Right lobe of liver (tissue), 6 donors: Measurements from ENCODE around the gene POLE4. TPM values are rescaled to one million over a fixed set of nuclear protein-coding genes. Genes with fewer than 3 reads are reported as not detected.

Experiments
- ATAC-seq, 4 donors: fragments of 200-7000 bp; cut with Tn5 transposase; one replicate each; pipeline ENCODE4 v1.9.1; 2020; ENCODE audit warnings: mild to moderate bottlenecking in 4 of 4, moderate library complexity in 4 of 4
- DNase-seq, 3 donors: peaks; one replicate each; pipeline ENCODE4 v3.0.0-alpha.2; 2020
- H3K27ac ChIP-seq, 3 donors: fragments of 200-600 bp; one replicate each; pipeline ENCODE4 v1.8.0; 2022
- H3K27me3 ChIP-seq, 2 donors: fragments of 200-600 bp; one replicate each; pipeline ENCODE4 v1.8.0; 2022
- H3K36me3 ChIP-seq, 4 donors: fragments of 200-600 bp; sonication (generic) in 1 of 4; one replicate each; pipeline versions ENCODE4 v1.5.1 to v1.8.0; 2017 to 2022; ENCODE audit warnings: control low read depth in 1 of 4
- H3K4me1 ChIP-seq, 4 donors: fragments of 200-600 bp; sonication (generic) in 1 of 4; one replicate each; pipeline versions ENCODE4 v1.5.1 to v1.8.0; 2017 to 2022; ENCODE audit warnings: control low read depth in 1 of 4
- H3K4me3 ChIP-seq, 3 donors: fragments of 200-600 bp; one replicate each; pipeline ENCODE4 v1.8.0; 2022
- H3K9me3 ChIP-seq, 4 donors: fragments of 200-600 bp; sonication (generic) in 1 of 4; one replicate each; pipeline versions ENCODE4 v1.5.1 to v1.8.0; 2017 to 2022; ENCODE audit warnings: control low read depth in 1 of 4
- CTCF ChIP-seq, 4 donors: fragments of 200-600 bp in 3 of 4; fragments of 450-650 bp in 1 of 4; IDR thresholded peaks; one replicate each; pipeline versions ENCODE4 v1.5.1 to v1.8.0; 2016 to 2022; ENCODE audit warnings: antibody characterized with exemption in 4 of 4, mild to moderate bottlenecking in 2 of 4
- POLR2A ChIP-seq: fragments of 450-650 bp; IDR thresholded peaks from one replicate; pipeline ENCODE4 v1.6.1; 2017; ENCODE audit warnings: antibody characterized with exemption, mild to moderate bottlenecking
- WGBS: methylation state at CpG from one replicate; pipeline ENCODE4 v1.1.6; 2018; ENCODE audit warnings: low coverage, low lambda C conversion rate; ENCODE audit not compliant: insufficient coverage; ENCODE audit errors: missing lambda C conversion rate; 5-methylcytosine and 5-hydroxymethylcytosine counted together
- intact Hi-C, 2 donors: fragments of 100-400 bp; cut with DNase I; formaldehyde crosslinking; loops; one replicate each; pipeline versions ENCODE4 v1.11.2 to v1.14.1; 2022
- total RNA-seq, 6 experiments: library from RNA; depleted of rRNA in 2 of 6; stranded (reverse); fragments of >200 nt in 2 of 6; fragmentation: NEBNext Ultra II Directional in 3 of 6; extraction: Animal tissue kit (Norgen Biotek cat#: 25700) in 3 of 6; gene quantifications; one replicate each; pipeline versions ENCODE4 v1.1.0 to v1.2.4, GENCODE V29; 2016 to 2023
- donor health status: DM: no; HTN: yes; CAD: no.
- donor health status: DM: no; HTN: no; CAD: no.
- donor health status: DM: no; HTN: no; CAD: no.
- donor health status: DM: no; HTN: yes; CAD: no.
- donor health status: DM: no; HTN: yes; CAD: no.

POLE4 gene
- total RNA-seq, 6 experiments from 2014 or later: 9.8 to 31.4 (median 25.7) TPM

- DNase-seq (no peak), ATAC-seq (no peak)
- Histone ChIP-seq H3K9me3 (no peaks in the 10 kb centered on the region), H3K27ac (no peak overlapping the region), H3K4me1 (no peaks in the 10 kb centered on the region), H3K27me3 (no peaks in the 10 kb centered on the region), H3K36me3 (no peaks in the 10 kb centered on the region), H3K4me3 (no peak overlapping the region)
- TF ChIP-seq CTCF (IDR thresholded peaks at IDR 0.05): no peak
- no peak for TF ChIP-seq POLR2A
- intact Hi-C loops: no loop called here
Measured at GRCh38 chr2:74979844-74980243, 21.4 kb downstream of the POLE4 start.

DNA sequence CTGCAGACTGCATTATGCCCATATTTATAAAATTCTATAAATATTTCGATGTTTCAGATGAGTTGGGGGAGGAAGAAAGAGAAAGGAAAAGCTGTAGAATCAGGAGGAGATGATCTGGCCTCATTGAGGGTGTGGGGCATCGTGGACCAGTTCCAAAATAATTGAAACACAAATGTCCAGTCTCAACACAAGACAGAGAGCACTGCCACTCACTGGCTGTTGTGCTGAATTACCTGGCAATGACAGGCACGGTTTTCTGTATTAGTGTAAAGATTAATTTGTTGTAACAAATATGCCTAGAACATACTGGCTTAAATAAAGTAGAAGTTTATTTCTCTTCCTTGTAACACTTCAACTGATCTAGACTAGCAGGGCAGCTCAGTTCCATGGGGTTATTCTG lies 24.1 kb downstream of the POLE4 start:
- Histone ChIP-seq H3K4me1 (no peaks in the 10 kb centered on the region), H3K27ac (no peak overlapping the region), H3K4me3 (no peak overlapping the region), H3K27me3 (no peaks in the 10 kb centered on the region), H3K9me3 (no peaks in the 10 kb centered on the region), H3K36me3 (no peaks in the 10 kb centered on the region)
- DNase-seq (no peak), ATAC-seq (no peak)
- intact Hi-C loops: no loop called here
- WGBS: 67% methylated on average over 3 of the region's 3 CpGs
- TF ChIP-seq POLR2A: no peak
- TF ChIP-seq CTCF (IDR thresholded peaks at IDR 0.05): no peak

DNA sequence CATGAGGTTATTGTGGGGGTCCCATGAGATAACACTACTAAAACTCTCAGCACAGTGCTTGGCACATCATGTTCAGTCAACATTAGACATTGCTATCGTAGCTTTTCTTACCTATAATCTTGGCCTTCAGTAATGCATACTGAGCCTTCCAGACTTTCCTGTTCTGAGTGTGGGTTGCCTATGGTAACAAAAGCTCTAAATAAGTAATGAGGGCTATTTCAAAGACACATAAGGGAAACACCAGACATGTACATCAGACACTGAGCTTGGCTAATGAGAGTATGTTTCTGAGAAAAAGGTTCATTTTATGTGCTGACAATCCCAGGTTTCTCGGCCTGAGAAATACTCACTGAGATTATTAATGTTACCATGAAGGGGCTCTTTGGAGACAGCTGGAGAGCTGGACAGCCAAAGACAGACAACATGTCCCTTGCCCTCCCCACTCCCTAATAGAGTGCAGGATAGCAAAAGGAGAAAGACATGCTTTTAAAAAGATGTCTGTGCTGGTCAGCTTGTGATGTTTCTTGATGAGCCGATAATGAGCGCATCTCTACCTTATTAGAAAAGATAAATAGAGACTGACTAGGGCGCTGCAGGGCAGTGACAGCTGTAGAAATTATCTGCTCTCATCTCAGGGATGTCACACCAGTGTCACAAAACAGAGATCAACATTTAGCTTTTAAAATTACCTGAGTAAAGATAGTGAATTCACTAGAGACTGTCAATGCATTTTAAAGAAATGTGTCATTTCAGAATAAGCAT lies 25.4 kb downstream of the POLE4 start:
- no peak for ATAC-seq
- no peaks in the 10 kb centered on the region for H3K4me1 ChIP-seq
- intact Hi-C loops: no loop called here

GRCh38 chr2:74984947-74985637 lies 26.6 kb downstream of the POLE4 start:
- H3K27ac ChIP-seq: no peak overlapping the region
- WGBS: 62% methylated on average over 2 of the region's 3 CpGs
- no peaks in the 10 kb centered on the region for H3K36me3 ChIP-seq
- TF ChIP-seq CTCF (IDR thresholded peaks at IDR 0.05) (no peak), POLR2A (no peak)
- intact Hi-C loops: no loop called here
- H3K27me3 ChIP-seq: no peaks in the 10 kb centered on the region
- DNase-seq: no peak
- no peaks in the 10 kb centered on the region for H3K9me3 ChIP-seq
- no peaks in the 10 kb centered on the region for H3K4me1 ChIP-seq
- H3K4me3 ChIP-seq: no peak overlapping the region
- no peak for ATAC-seq

More for the DNA sequence above, 25.4 kb downstream of the POLE4 start:
- no peaks in the 10 kb centered on the region for H3K9me3 ChIP-seq
- no peaks in the 10 kb centered on the region for H3K27me3 ChIP-seq
- no peak overlapping the region for H3K27ac ChIP-seq
- DNase-seq: no peak
- H3K4me3 ChIP-seq: no peak overlapping the region
- 97% methylated on average over 5 of the region's 5 CpGs for WGBS
- no peaks in the 10 kb centered on the region for H3K36me3 ChIP-seq
- TF ChIP-seq POLR2A (no peak), CTCF (IDR thresholded peaks at IDR 0.05) (no peak)
